Measurements from ENCODE around the gene LRCH2.

The LRCH2 gene

DNA sequence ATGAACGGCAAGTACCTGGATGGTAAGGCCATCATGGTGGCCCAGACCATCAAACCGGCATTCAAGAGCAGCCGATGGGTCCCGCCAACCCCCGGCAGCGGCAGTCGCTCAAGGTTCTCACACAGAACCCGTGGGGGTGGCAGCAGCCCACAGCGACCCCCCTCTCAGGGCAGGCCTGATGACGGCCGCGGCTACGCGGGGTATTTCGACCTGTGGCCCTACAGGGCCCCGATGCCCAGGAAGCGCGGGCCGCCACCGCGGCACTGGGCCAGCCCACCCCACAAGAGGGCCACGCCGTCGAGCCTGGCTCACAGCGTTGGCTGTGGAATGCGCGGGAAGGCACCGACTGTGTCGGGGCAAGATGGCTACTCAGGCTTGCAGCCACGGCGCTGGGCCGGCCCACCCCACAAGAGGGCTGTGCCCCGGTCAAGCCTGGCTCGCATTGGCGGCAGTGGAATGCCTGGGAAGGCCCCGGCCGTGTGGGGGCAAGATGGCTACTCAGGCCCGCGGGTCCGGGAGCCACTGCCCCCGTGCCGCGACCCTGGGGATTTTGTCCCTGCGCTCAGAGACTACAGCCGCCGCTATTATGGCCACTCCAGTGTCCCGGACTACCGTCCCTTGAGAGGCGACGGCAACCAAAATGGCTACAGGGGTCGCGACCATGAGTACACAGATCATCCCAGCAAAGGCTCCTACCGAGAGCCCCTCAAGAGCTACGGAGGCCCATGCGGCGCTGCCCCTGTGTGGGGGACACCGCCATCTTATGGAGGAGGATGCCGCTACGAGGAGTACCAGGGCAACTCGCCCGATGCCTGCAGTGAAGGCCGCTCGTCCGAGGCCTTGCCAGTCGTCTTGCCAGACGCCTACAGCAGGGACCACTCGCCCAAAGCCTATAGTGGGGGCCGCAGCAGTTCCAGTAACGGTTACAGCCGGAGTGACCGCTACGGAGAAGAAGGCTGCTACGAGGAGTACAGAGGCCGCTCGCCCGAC is 44.0 kb downstream of the LRCH2 start:
- in situ Hi-C loops (cut with MboI; ENCODE audit: low sequenced_read_pairs): no loop called here
- H3K4me1 ChIP-seq: no peaks in the 10 kb centered on the region
- no peak overlapping the region for H3K4me3 ChIP-seq
- no peaks in the 10 kb centered on the region for H3K9me3 ChIP-seq
- DNase-seq (ENCODE audit: low spot score in 2 of 2): no peak
- H3K36me3 ChIP-seq (replicated peaks): no peaks in the 10 kb centered on the region; the same call in 1 of the 2 replicates
- H3K27me3 ChIP-seq (ENCODE audit: low read depth): no peaks in the 10 kb centered on the region

DNA sequence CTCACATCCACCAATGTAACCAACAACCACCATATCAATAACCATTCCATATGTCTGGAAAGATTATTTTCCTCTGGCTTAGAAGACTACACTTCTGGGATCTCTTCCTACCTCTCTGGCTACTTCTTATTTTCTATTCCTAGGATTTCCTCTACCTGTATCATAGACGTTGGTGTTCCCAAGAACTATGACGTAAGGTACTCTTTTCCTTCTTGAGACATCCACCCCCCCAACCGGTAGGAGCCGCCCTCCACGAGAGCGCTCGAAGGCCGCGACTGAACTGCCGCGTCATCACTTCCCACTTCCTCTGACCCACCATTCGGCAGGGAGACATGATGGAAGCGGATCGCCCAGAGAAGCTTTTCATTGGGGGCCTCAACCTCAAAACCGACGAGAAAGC is 44.8 kb downstream of the LRCH2 start, which contains the start of gene RBMXL3:
TSS of gene RBMXL3 (plus strand) at position 301 of the 400 bp plus-strand sequence. CDS start at position 333, 32 bp downstream.
- Histone ChIP-seq H3K4me1 (no peaks in the 10 kb centered on the region), H3K9me3 (no peaks in the 10 kb centered on the region)

DNA sequence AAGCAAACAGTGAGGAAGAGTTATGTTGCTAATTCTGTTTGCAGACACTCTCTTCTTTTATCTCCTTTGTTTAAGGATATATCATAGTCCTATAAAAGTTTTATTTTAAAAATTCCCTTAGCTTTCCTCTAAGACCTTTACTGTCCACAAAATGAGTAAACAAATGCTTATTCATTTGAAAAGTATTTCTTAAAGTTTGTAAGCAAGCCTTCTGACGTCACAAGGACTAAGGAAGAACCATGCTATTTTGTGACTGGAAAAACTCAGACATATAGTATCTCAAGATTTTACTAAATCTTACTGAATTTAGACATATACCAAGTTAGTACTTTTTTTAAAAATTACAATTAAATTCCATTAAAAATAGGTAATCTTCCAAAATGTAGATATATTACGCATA is 49.9 kb downstream of the LRCH2 start:
- H3K9me3 ChIP-seq: no peaks in the 10 kb centered on the region
- no peaks in the 10 kb centered on the region for H3K27me3 ChIP-seq (ENCODE audit: low read depth)
- DNase-seq (ENCODE audit: low spot score in 2 of 2): no peak
- in situ Hi-C loops (cut with MboI; ENCODE audit: low sequenced_read_pairs): no loop called here
- no peak overlapping the region for H3K4me3 ChIP-seq
- H3K36me3 ChIP-seq (replicated peaks): peaks cover 4% of the 10 kb centered on the region
- H3K4me1 ChIP-seq: no peaks in the 10 kb centered on the region

More for the DNA sequence above, 44.8 kb downstream of the LRCH2 start, which contains the start of gene RBMXL3:
- no peak for DNase-seq (ENCODE audit: low spot score in 2 of 2)
- H3K27me3 ChIP-seq (ENCODE audit: low read depth): no peaks in the 10 kb centered on the region
- in situ Hi-C loops (cut with MboI; ENCODE audit: low sequenced_read_pairs): no loop called here
- H3K4me3 ChIP-seq: no peak within 1 kb of the TSS
- no peaks in the 10 kb centered on the region; the same call in 1 of the 2 replicates for H3K36me3 ChIP-seq (replicated peaks)

DNA sequence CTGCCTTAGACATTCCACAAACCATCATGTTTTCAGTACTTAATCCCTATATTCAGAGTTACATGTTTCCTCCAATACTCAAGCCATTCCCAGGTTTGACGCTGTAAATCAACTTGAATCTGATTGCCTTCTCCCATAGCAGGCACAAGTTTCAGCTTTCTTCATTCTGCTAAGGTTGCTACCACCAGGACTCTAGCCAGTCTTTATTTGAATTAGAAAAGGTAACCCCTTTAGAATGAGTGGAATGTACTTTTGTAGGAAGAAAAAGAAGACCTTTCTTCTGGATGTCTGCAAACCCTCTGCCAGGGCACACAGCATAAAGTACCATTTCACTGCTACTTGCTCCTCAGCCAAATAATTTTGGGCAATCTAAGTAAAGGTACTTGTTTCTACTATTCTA is 55.4 kb downstream of the LRCH2 start:
- DNase-seq (ENCODE audit: low spot score in 2 of 2): no peak
- Histone ChIP-seq H3K36me3 (replicated peaks) (peaks cover 4% of the 10 kb centered on the region), H3K4me1 (peaks cover 6% of the 10 kb centered on the region), H3K27me3 (ENCODE audit: low read depth) (no peaks in the 10 kb centered on the region), H3K9me3 (no peaks in the 10 kb centered on the region), H3K4me3 (no peak overlapping the region)
- in situ Hi-C loops (cut with MboI; ENCODE audit: low sequenced_read_pairs): no loop called here

DNA sequence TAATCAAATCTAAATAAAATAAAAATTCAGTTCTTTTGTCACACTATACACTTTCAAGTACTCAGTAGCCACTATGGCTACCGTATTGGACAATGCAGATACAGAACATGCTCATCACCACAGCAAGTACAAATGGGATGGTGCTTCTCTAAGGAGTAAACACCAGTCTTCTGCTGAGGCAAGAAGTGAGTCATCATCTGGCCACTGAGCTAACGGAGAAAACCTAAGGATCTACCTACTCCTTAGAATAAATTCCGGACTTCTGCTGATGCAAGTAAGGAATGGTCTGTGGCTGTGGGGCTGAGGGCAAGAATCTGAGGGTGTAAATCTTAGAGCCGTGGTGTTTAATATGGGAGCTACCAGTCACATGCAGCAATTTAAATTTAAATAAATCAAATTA is 56.0 kb downstream of the LRCH2 start:
- no peak overlapping the region for H3K4me3 ChIP-seq
- peaks cover 10% of the 10 kb centered on the region for H3K4me1 ChIP-seq
- DNase-seq (ENCODE audit: low spot score in 2 of 2): no peak
- H3K9me3 ChIP-seq: no peaks in the 10 kb centered on the region
- in situ Hi-C loops (cut with MboI; ENCODE audit: low sequenced_read_pairs): no loop called here
- H3K36me3 ChIP-seq (replicated peaks): peaks cover 4% of the 10 kb centered on the region
- H3K27me3 ChIP-seq (ENCODE audit: low read depth): no peaks in the 10 kb centered on the region

DNA sequence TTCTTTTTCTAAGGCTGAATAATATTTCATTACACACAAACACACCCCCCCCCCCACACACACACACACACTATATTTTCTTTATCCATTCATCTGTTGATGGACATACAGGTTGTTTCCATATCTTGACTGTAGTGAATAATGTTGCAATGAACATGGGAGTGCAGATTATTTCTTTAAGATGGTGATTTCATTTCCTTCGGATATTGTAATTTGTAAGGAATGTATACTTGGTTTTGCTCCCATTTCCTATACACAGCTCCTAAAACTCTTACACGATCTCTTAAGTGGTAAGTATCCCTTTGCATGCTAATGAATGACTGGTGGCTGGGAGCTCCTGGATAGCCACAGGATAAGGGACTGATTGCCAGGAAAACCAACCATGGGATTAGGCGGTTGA is 59.3 kb downstream of the LRCH2 start:
- Histone ChIP-seq H3K27me3 (ENCODE audit: low read depth) (no peaks in the 10 kb centered on the region), H3K4me1 (peaks cover 10% of the 10 kb centered on the region), H3K4me3 (no peak overlapping the region), H3K9me3 (no peaks in the 10 kb centered on the region), H3K36me3 (replicated peaks) (peaks cover 4% of the 10 kb centered on the region)
- no peak for DNase-seq (ENCODE audit: low spot score in 2 of 2)
- in situ Hi-C loops (cut with MboI; ENCODE audit: low sequenced_read_pairs): no loop called here

DNA sequence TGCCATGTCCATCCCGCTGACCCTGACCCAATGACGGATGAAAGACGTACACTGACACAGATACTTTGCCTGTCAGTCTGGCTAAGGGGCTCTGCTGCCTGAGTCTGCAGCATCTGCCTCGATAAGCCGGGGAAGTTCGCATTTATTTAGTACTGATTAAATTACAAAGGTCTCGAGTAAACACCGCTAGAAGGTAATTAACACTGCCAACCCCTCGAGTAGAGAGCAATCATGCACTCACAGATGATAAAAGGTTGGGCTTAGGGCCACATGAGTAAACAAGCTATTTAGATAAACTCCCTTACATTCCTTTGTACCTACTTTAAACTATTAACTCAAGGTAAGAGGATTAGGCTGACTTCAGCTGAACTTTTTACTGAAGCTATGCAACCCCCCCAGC is 60.7 kb downstream of the LRCH2 start:
- Histone ChIP-seq H3K4me1 (peaks cover 10% of the 10 kb centered on the region), H3K36me3 (replicated peaks) (no peaks in the 10 kb centered on the region; the same call in 1 of the 2 replicates), H3K27me3 (ENCODE audit: low read depth) (no peaks in the 10 kb centered on the region), H3K9me3 (no peaks in the 10 kb centered on the region), H3K4me3 (no peak overlapping the region)
- in situ Hi-C loops (cut with MboI; ENCODE audit: low sequenced_read_pairs): no loop called here
- DNase-seq (ENCODE audit: low spot score in 2 of 2): peak in 1 of 2 experiments; percentile 41

DNA sequence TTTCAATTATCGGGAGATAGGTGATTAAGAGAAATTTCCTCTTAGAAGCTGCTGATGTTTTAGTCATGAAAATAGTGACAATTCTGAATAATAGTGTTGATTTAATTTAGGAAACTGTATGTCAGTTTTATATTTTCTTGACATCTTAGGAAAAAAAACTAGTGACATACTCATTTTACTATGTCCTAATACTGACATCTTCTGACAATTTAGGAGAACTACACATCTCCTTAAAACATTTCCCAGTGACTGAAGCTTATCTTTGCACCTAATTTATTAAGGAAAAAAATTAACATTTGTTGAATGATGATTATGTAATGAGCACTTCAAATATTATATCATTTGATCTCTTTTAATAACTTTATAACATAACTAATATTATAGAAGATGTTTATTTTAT is 86.7 kb downstream of the LRCH2 start:
- Histone ChIP-seq H3K4me1 (no peaks in the 10 kb centered on the region), H3K27me3 (ENCODE audit: low read depth) (no peaks in the 10 kb centered on the region), H3K36me3 (replicated peaks) (no peaks in the 10 kb centered on the region; the same call in 1 of the 2 replicates), H3K4me3 (no peak overlapping the region), H3K9me3 (no peaks in the 10 kb centered on the region)
- DNase-seq (ENCODE audit: low spot score in 2 of 2): peak in 1 of 2 experiments; percentile 34
- in situ Hi-C loops (cut with MboI; ENCODE audit: low sequenced_read_pairs): no loop called here

DNA sequence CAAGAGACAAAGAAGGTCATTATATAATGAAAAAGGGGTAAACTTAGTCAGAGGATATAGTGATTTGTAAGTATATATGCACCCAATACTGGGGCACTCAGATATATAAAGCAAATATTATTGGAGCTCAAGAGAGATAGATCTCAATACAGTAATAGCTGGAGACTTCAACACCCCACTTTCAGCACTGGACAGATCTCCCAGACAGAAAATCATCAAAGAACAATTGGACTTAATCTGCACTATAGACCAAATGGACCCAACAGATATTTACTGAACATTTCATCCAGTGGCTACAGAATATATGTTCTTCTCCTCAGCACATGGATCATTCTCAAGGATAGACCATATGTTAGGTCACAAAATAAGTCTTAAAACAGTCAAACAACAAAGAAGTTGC is 91.8 kb downstream of the LRCH2 start:
- no peak for DNase-seq (ENCODE audit: low spot score in 2 of 2)

DNA sequence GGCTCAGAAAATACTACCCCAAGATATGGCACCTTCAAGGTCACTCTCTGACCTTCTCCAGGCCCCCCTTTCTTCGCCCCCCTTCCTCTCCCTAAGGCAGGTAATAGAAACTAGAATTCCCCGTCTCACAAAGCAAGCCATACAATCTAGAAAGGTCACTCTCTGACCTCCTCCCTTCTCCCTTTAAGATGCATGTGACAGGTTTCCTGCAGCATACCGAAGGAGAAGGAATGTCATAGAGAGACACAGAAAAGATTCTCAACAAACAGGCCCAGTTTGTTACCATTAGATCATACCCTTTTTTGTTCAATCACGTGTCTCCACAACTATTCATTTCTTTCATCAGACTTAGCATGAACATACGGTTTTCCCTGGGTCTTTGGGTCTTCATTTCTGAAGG is 95.9 kb downstream of the LRCH2 start:
- Histone ChIP-seq H3K4me3 (no peak overlapping the region), H3K27me3 (ENCODE audit: low read depth) (no peaks in the 10 kb centered on the region), H3K4me1 (peaks cover 13% of the 10 kb centered on the region), H3K9me3 (no peaks in the 10 kb centered on the region), H3K36me3 (replicated peaks) (peaks cover 12% of the 10 kb centered on the region)
- in situ Hi-C loops (cut with MboI; ENCODE audit: low sequenced_read_pairs): no loop called here
- no peak for DNase-seq (ENCODE audit: low spot score in 2 of 2)

More for the DNA sequence above, 91.8 kb downstream of the LRCH2 start:
- H3K27me3 ChIP-seq (ENCODE audit: low read depth): no peaks in the 10 kb centered on the region
- H3K9me3 ChIP-seq: no peaks in the 10 kb centered on the region
- H3K4me3 ChIP-seq: no peak overlapping the region
- in situ Hi-C loops (cut with MboI; ENCODE audit: low sequenced_read_pairs): no loop called here
- peaks cover 13% of the 10 kb centered on the region for H3K4me1 ChIP-seq
- H3K36me3 ChIP-seq (replicated peaks): peaks cover 4% of the 10 kb centered on the region

DNA sequence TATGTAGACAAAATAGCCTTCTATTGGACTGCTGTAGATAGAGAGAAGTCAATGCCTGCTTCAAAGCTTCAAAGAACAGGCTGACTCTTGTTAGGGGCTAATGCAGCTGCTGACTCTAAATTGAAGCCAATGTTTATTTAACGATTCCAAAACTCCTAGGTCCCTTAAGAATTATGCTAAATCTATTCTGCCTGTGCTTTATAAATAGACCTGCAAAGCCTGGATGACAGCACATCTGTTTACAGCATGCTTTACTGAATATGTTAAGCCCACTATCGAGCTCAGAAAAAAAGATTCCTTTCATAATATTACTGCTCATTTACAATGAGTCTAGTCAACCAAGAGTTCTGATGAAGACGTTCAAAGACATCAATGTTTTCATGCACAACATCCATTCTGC is 99.5 kb downstream of the LRCH2 start:
- in situ Hi-C loops (cut with MboI; ENCODE audit: low sequenced_read_pairs): no loop called here
- Histone ChIP-seq H3K4me3 (no peak overlapping the region), H3K9me3 (no peaks in the 10 kb centered on the region), H3K36me3 (replicated peaks) (peaks cover 8% of the 10 kb centered on the region), H3K27me3 (ENCODE audit: low read depth) (no peaks in the 10 kb centered on the region), H3K4me1 (peaks cover 13% of the 10 kb centered on the region)
- DNase-seq (ENCODE audit: low spot score in 2 of 2): no peak

DNA sequence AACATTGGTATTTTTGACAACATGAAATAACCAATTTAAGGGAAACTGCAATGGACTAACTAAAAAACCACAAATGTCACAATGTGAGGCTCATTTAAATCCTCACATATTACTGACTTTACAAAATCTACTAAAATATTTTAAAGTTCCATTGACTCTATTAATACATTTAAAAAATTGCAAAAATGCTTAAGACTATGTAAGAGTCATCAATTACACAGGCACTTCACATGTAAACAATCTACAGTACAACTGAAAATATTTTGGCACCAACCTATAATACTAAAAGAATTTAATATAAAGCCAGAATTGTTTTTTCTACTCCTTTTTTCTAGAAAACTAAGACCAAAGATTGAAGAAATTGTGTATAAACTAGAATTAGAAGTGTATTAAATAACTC is 121.5 kb downstream of the LRCH2 start:
- Histone ChIP-seq H3K36me3 (replicated peaks) (peaks cover 7% of the 10 kb centered on the region; the same call in 1 of the 2 replicates), H3K4me1 (no peaks in the 10 kb centered on the region), H3K4me3 (no peak overlapping the region), H3K9me3 (no peaks in the 10 kb centered on the region), H3K27me3 (ENCODE audit: low read depth) (no peaks in the 10 kb centered on the region)
- no peak for DNase-seq (ENCODE audit: low spot score in 2 of 2)
- in situ Hi-C loops (cut with MboI; ENCODE audit: low sequenced_read_pairs): no loop called here

DNA sequence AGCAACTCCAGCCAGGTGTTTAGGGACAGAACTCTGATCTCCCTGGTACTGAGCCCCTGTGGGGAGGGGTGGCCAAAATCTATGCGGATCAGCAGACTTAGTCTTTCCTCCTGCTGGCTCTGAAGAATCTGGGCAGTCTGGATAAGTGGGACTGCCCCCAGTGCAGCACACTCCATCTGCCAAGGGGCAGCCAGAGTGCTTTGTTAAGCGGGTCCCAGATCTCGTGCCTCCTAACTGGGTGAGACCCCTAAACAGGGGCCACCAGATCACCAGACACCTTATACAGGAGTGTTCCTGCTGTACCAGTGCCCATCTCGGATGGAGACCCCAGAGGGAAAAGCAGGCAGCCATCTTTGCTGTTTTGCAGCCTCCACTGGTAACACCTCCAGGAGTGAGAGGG is 135.0 kb downstream of the LRCH2 start:
- in situ Hi-C loops (cut with MboI; ENCODE audit: low sequenced_read_pairs): no loop called here

DNA sequence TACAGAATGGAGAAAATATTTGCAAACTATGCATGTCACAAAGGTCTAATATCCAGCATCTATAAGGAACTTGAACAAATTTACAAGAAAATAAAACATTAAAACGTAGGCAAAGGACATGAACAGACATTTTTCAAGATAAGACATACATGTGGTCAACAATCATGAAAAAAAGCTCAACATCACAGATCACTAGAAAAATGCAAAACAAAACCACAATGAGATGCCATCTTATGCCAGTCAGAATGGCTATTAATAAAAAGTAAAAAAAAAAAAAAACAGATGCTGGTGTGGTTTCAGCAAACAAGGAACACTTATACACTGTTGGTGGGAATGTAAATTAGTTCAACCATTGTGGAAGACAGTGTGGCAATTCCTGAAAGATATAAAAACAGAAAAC is 140.7 kb downstream of the LRCH2 start:
- DNase-seq (ENCODE audit: low spot score in 2 of 2): no peak

More for the DNA sequence above, 135.0 kb downstream of the LRCH2 start:
- Histone ChIP-seq H3K9me3 (no peaks in the 10 kb centered on the region), H3K4me3 (no peak overlapping the region), H3K4me1 (no peaks in the 10 kb centered on the region), H3K36me3 (replicated peaks) (no peaks in the 10 kb centered on the region), H3K27me3 (ENCODE audit: low read depth) (no peaks in the 10 kb centered on the region)
- DNase-seq (ENCODE audit: low spot score in 2 of 2): no peak

More for the DNA sequence above, 140.7 kb downstream of the LRCH2 start:
- Histone ChIP-seq H3K27me3 (ENCODE audit: low read depth) (no peaks in the 10 kb centered on the region), H3K4me3 (no peak overlapping the region), H3K4me1 (no peaks in the 10 kb centered on the region), H3K9me3 (no peaks in the 10 kb centered on the region), H3K36me3 (replicated peaks) (no peaks in the 10 kb centered on the region)
- in situ Hi-C loops (cut with MboI; ENCODE audit: low sequenced_read_pairs): no loop called here

Data from HAP-1 (cell line).